HepG2 (cell line): ENCODE results near the gene TRAPPC12. TPM values are rescaled to one million over a fixed set of nuclear protein-coding genes. Genes with fewer than 3 reads are reported as not detected.

Experiments used
- ARID5B ChIP-seq: IDR thresholded peaks from 2 replicates; pipeline ENCODE4 v1.4.0; 2020; ENCODE audit warnings: mild to moderate bottlenecking, missing genetic modification reagents
- CHCHD3 ChIP-seq: sonication (generic); formaldehyde crosslinking; IDR thresholded peaks from 2 replicates; pipeline ENCODE4 v1.8.0; 2022; ENCODE audit warnings: mild to moderate bottlenecking, missing genetic modification reagents, moderate library complexity
- NCOA1 ChIP-seq: sonication (generic); formaldehyde crosslinking; IDR thresholded peaks from 2 replicates; pipeline ENCODE4 v1.9.0; 2021; ENCODE audit warnings: missing genetic modification reagents
- TEF ChIP-seq: sonication (generic); formaldehyde crosslinking; IDR thresholded peaks from 2 replicates; pipeline ENCODE4 v1.5.0; 2020; ENCODE audit warnings: missing genetic modification reagents
- TGIF2 ChIP-seq: IDR thresholded peaks from 2 replicates; pipeline ENCODE4 v1.6.1; 2016; ENCODE audit warnings: control low read depth, missing compliant biosample characterization
- ZNF205 ChIP-seq: IDR thresholded peaks from 2 replicates; pipeline ENCODE4 v1.6.1; 2018; ENCODE audit warnings: missing biosample characterization, missing genetic modification reagents
- ZNF550 ChIP-seq: sonication (generic); formaldehyde crosslinking; IDR thresholded peaks from 2 replicates; pipeline ENCODE4 v1.4.0; 2020; ENCODE audit warnings: mild to moderate bottlenecking, missing genetic modification reagents, borderline replicate concordance
- ZNF567 ChIP-seq: sonication (generic); formaldehyde crosslinking; IDR thresholded peaks from 2 replicates; pipeline ENCODE4 v1.8.1; 2023; ENCODE audit warnings: mild to moderate bottlenecking, missing genetic modification reagents, borderline replicate concordance
- ZNF589 ChIP-seq: sonication (generic); formaldehyde crosslinking; conservative IDR thresholded peaks from 2 replicates; pipeline ENCODE4 v1.8.0; 2022; ENCODE audit warnings: mild to moderate bottlenecking, moderate library complexity, missing genetic modification reagents
- polyA plus RNA-seq, 8 experiments: library from polyadenylated mRNA; depleted of rRNA in 3 of 8; stranded (reverse) in 7 of 8; unstranded in 1 of 8; fragments of >200 nt; fragmentation: Illumina TruSeq in 4 of 8; extraction: Trizol in 4 of 8; gene quantifications; 2 replicates each; pipeline versions ENCODE4 v1.2.1 to v1.2.3, GENCODE V29; 2011 to 2016; ENCODE audit warnings: low read depth in 4 of 8, missing spikeins in 1 of 8, mixed read lengths in 1 of 8; ENCODE audit not compliant: insufficient read depth in 1 of 8
- total RNA-seq, 5 experiments: library from RNA; depleted of rRNA; stranded (reverse); fragments of >200 nt; fragmentation: Illumina TruSeq; extraction: Trizol; gene quantifications; 2 replicates each; pipeline ENCODE4 v1.2.3, GENCODE V29; 2016; ENCODE audit warnings: low read depth in 1 of 5
- TF ChIP-seq, protein P1 (sequence below): sonication (generic); formaldehyde crosslinking; IDR thresholded peaks from 2 replicates; pipeline ENCODE4 v1.9.0; 2021; ENCODE audit warnings: mild to moderate bottlenecking, missing genetic modification reagents
- TF ChIP-seq, protein P2 (sequence below): sonication (generic); formaldehyde crosslinking; IDR thresholded peaks from 2 replicates; pipeline ENCODE4 v1.4.0; 2020; ENCODE audit warnings: missing genetic modification reagents, borderline replicate concordance

TRAPPC12 gene
- total and polyA plus RNA-seq, 2 of the 13 experiments (the other 11 are each of a cell fraction or from before 2014, with no cell fraction given): 46.4 to 97.7 TPM

DNA sequence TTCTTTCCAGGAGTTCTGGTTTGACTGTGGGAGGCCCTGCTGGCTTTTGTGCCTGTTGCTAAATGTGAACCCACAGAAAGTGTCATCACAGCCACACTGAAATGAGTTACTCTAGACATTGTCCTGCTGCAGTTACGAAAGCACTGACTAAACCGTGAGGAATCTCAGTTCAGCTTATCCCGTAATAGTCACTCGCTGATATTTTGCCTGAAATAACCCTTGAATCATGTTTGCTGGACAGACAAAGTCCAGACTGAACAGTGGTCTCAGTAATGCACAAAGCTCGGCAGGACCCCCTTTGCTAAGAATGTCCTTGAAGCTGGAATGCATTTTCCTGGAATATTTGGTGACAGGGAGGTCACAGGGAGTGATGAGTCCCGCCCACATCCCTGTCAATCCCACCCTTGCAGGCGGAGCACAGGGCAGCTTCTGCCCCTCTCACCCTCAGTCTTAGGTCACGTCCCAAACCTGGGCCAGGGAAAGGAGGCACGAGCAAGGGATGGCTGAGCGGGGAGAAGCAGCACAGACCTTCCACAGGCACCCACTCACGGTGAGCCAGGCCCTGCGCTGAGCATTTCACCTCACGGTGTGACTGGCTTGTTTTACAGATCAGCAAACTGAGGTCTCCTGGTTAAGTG lies 86.5 kb downstream of the TRAPPC12 start (continued):
- no peak; the same call in 1 of the 2 replicates for TF ChIP-seq ZNF589
- TF ChIP-seq, protein P1, sequence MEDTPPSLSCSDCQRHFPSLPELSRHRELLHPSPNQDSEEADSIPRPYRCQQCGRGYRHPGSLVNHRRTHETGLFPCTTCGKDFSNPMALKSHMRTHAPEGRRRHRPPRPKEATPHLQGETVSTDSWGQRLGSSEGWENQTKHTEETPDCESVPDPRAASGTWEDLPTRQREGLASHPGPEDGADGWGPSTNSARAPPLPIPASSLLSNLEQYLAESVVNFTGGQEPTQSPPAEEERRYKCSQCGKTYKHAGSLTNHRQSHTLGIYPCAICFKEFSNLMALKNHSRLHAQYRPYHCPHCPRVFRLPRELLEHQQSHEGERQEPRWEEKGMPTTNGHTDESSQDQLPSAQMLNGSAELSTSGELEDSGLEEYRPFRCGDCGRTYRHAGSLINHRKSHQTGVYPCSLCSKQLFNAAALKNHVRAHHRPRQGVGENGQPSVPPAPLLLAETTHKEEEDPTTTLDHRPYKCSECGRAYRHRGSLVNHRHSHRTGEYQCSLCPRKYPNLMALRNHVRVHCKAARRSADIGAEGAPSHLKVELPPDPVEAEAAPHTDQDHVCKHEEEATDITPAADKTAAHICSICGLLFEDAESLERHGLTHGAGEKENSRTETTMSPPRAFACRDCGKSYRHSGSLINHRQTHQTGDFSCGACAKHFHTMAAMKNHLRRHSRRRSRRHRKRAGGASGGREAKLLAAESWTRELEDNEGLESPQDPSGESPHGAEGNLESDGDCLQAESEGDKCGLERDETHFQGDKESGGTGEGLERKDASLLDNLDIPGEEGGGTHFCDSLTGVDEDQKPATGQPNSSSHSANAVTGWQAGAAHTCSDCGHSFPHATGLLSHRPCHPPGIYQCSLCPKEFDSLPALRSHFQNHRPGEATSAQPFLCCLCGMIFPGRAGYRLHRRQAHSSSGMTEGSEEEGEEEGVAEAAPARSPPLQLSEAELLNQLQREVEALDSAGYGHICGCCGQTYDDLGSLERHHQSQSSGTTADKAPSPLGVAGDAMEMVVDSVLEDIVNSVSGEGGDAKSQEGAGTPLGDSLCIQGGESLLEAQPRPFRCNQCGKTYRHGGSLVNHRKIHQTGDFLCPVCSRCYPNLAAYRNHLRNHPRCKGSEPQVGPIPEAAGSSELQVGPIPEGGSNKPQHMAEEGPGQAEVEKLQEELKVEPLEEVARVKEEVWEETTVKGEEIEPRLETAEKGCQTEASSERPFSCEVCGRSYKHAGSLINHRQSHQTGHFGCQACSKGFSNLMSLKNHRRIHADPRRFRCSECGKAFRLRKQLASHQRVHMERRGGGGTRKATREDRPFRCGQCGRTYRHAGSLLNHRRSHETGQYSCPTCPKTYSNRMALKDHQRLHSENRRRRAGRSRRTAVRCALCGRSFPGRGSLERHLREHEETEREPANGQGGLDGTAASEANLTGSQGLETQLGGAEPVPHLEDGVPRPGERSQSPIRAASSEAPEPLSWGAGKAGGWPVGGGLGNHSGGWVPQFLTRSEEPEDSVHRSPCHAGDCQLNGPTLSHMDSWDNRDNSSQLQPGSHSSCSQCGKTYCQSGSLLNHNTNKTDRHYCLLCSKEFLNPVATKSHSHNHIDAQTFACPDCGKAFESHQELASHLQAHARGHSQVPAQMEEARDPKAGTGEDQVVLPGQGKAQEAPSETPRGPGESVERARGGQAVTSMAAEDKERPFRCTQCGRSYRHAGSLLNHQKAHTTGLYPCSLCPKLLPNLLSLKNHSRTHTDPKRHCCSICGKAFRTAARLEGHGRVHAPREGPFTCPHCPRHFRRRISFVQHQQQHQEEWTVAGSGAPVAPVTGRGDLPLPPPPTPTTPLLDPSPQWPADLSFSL (CRISPR knock-in tag): no peak
- TF ChIP-seq ARID5B: peak; percentile 96
- TF ChIP-seq ZNF567 (CRISPR knock-in tag): 0 out of 2 replicates have a peak, but pooled peaks have one; percentile 66
- TF ChIP-seq ZNF205 (CRISPR knock-in tag): peak; percentile 69
- no peak; the same call in 1 of the 2 replicates for TF ChIP-seq TGIF2 (CRISPR knock-in tag)
- no peak for TF ChIP-seq CHCHD3 (CRISPR knock-in tag)
- TF ChIP-seq, protein P2, sequence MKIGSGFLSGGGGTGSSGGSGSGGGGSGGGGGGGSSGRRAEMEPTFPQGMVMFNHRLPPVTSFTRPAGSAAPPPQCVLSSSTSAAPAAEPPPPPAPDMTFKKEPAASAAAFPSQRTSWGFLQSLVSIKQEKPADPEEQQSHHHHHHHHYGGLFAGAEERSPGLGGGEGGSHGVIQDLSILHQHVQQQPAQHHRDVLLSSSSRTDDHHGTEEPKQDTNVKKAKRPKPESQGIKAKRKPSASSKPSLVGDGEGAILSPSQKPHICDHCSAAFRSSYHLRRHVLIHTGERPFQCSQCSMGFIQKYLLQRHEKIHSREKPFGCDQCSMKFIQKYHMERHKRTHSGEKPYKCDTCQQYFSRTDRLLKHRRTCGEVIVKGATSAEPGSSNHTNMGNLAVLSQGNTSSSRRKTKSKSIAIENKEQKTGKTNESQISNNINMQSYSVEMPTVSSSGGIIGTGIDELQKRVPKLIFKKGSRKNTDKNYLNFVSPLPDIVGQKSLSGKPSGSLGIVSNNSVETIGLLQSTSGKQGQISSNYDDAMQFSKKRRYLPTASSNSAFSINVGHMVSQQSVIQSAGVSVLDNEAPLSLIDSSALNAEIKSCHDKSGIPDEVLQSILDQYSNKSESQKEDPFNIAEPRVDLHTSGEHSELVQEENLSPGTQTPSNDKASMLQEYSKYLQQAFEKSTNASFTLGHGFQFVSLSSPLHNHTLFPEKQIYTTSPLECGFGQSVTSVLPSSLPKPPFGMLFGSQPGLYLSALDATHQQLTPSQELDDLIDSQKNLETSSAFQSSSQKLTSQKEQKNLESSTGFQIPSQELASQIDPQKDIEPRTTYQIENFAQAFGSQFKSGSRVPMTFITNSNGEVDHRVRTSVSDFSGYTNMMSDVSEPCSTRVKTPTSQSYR (CRISPR knock-in tag): no peak
- no peak for TF ChIP-seq TEF (CRISPR knock-in tag)
- no peak for TF ChIP-seq ZNF550 (CRISPR knock-in tag)
- peak; percentile 77 for TF ChIP-seq NCOA1 (CRISPR knock-in tag)
